Glutamatergic neuron (in vitro differentiated cells): ENCODE data around the gene SLC22A17. TPM values are rescaled to one million over a fixed set of nuclear protein-coding genes. Genes with fewer than 3 reads are reported as not detected.

ENCODE experiments used
- DNase-seq: peaks from one replicate; pipeline ENCODE4 v3.0.0; 2022
- H3K27ac Mint-ChIP-seq: one replicate; pipeline ENCODE4 v1.8.0; 2020; ENCODE audit warnings: mild to moderate bottlenecking, mixed read lengths, inconsistent platforms; ENCODE audit not compliant: unreplicated experiment
- H3K27me3 Mint-ChIP-seq: one replicate; pipeline ENCODE4 v1.8.0; 2020; ENCODE audit warnings: mild to moderate bottlenecking, moderate library complexity, mixed read lengths, inconsistent platforms; ENCODE audit not compliant: unreplicated experiment
- H3K36me3 Mint-ChIP-seq: one replicate; pipeline ENCODE4 v1.8.0; 2020; ENCODE audit warnings: mild to moderate bottlenecking, mixed read lengths, inconsistent platforms; ENCODE audit not compliant: unreplicated experiment
- H3K4me1 Mint-ChIP-seq: one replicate; pipeline ENCODE4 v1.8.0; 2020; ENCODE audit warnings: mild to moderate bottlenecking, low read depth, mixed read lengths, inconsistent platforms; ENCODE audit not compliant: unreplicated experiment
- H3K4me3 Mint-ChIP-seq: one replicate; pipeline ENCODE4 v1.8.0; 2020; ENCODE audit warnings: mild to moderate bottlenecking, mixed read lengths, inconsistent platforms; ENCODE audit not compliant: unreplicated experiment
- H3K9me3 Mint-ChIP-seq: one replicate; pipeline ENCODE4 v1.8.0; 2020; ENCODE audit warnings: mild to moderate bottlenecking, moderate library complexity, mixed read lengths, inconsistent platforms; ENCODE audit not compliant: unreplicated experiment
- CTCF ChIP-seq: fragments of 200-600 bp; sonication (generic); IDR thresholded peaks from one replicate; pipeline ENCODE4 v1.5.0; 2021; ENCODE audit not compliant: partially characterized antibody, unreplicated experiment
- total RNA-seq: library from RNA; stranded (reverse); fragmentation: NEBNext Ultra II Directional; extraction: Animal tissue kit (Norgen Biotek cat#: 25700); gene quantifications from one replicate; pipeline ENCODE4 v1.2.1, GENCODE V29; 2021; ENCODE audit not compliant: unreplicated experiment

SLC22A17 gene
- total RNA-seq, 1 donor from 2014 or later = 70.6 TPM

- peak overlapping the region; percentile 70 for H3K4me3 Mint-ChIP-seq
- peaks cover 18% of the 10 kb centered on the region for H3K27me3 Mint-ChIP-seq
- H3K9me3 Mint-ChIP-seq = peaks cover 21% of the 10 kb centered on the region
- TF ChIP-seq CTCF = no peak
- no peak overlapping the region for H3K27ac Mint-ChIP-seq
- peaks cover 4% of the 10 kb centered on the region for H3K36me3 Mint-ChIP-seq
- H3K4me1 Mint-ChIP-seq = peaks cover 19% of the 10 kb centered on the region
- DNase-seq = peak; percentile 75
These were observed 13.2 kb upstream of the SLC22A17 start for GRCh38 chr14:23365732-23366425.

- Mint-ChIP-seq H3K27me3 (peaks cover 21% of the 10 kb centered on the region), H3K9me3 (peaks cover 22% of the 10 kb centered on the region), H3K27ac (peak within 1 kb of the TSS; percentile 99), H3K4me3 (peak within 1 kb of the TSS; percentile 92), H3K36me3 (peaks cover 6% of the 10 kb centered on the region), H3K4me1 (peaks cover 20% of the 10 kb centered on the region)
- no peak for TF ChIP-seq CTCF
- peak; percentile 50 for DNase-seq
These were observed 12.5 kb upstream of the SLC22A17 start, which contains the start of gene EFS for GRCh38 chr14:23365036-23365731. Gene EFS (minus strand): TSS chr14:23365172. CDS start chr14:23365025, 147 bp downstream.

GRCh38 chr14:23364164-23365035 lies 11.7 kb upstream of the SLC22A17 start:
- Mint-ChIP-seq H3K4me1 (peaks cover 22% of the 10 kb centered on the region), H3K27me3 (peaks cover 22% of the 10 kb centered on the region), H3K4me3 (peak overlapping the region; percentile 92), H3K27ac (peak overlapping the region; percentile 99), H3K36me3 (peaks cover 6% of the 10 kb centered on the region), H3K9me3 (peaks cover 22% of the 10 kb centered on the region)
- DNase-seq = peak; percentile 77
- no peak for TF ChIP-seq CTCF

DNA sequence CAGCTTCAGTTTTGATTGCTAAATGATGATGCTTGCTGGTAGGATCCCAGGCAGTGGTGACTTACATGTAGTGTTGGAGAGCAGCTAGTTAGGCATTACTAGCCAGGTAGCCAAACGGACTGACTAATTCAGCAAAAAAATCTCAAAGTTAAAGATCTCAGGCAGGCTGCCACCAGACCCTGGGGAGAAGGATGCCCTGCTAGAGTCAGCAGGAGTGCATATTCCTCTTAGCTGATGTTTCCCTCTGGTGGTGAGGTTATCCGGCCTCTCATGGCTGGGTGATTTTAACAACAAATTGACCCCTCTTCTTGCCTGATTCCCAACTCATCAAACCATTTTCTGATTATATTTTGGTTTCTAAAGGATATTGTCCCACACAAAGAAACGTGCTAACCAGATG lies 9.5 kb upstream of the SLC22A17 start:
- H3K27me3 Mint-ChIP-seq = peaks cover 19% of the 10 kb centered on the region
- H3K4me1 Mint-ChIP-seq = peaks cover 21% of the 10 kb centered on the region
- TF ChIP-seq CTCF = no peak
- peak overlapping the region; percentile 70 for H3K27ac Mint-ChIP-seq
- peak; percentile 46 for DNase-seq
- peaks cover 6% of the 10 kb centered on the region for H3K36me3 Mint-ChIP-seq
- H3K4me3 Mint-ChIP-seq = peak overlapping the region; percentile 69
- H3K9me3 Mint-ChIP-seq = peaks cover 19% of the 10 kb centered on the region
